Right lobe of liver (tissue), 6 donors: ENCODE measurements around the gene IGF2BP3. TPM values are rescaled to one million over a fixed set of nuclear protein-coding genes. Genes with fewer than 3 reads are reported as not detected.
A peak's percentile ranks its signal among the peaks of the same experiment; 100 is the strongest.

ENCODE experiments used
- ATAC-seq, 4 donors: fragments of 200-7000 bp; cut with Tn5 transposase; one replicate each; pipeline ENCODE4 v1.9.1; 2020; ENCODE audit warnings: mild to moderate bottlenecking in 4 of 4, moderate library complexity in 4 of 4
- DNase-seq, 3 donors: peaks; one replicate each; pipeline ENCODE4 v3.0.0-alpha.2; 2020
- H3K27ac ChIP-seq, 3 donors: fragments of 200-600 bp; one replicate each; pipeline ENCODE4 v1.8.0; 2022
- H3K27me3 ChIP-seq, 2 donors: fragments of 200-600 bp; one replicate each; pipeline ENCODE4 v1.8.0; 2022
- H3K36me3 ChIP-seq, 4 donors: fragments of 200-600 bp; sonication (generic) in 1 of 4; one replicate each; pipeline versions ENCODE4 v1.5.1 to v1.8.0; 2017 to 2022; ENCODE audit warnings: control low read depth in 1 of 4
- H3K4me1 ChIP-seq, 4 donors: fragments of 200-600 bp; sonication (generic) in 1 of 4; one replicate each; pipeline versions ENCODE4 v1.5.1 to v1.8.0; 2017 to 2022; ENCODE audit warnings: control low read depth in 1 of 4
- H3K4me3 ChIP-seq, 3 donors: fragments of 200-600 bp; one replicate each; pipeline ENCODE4 v1.8.0; 2022
- H3K9me3 ChIP-seq, 4 donors: fragments of 200-600 bp; sonication (generic) in 1 of 4; one replicate each; pipeline versions ENCODE4 v1.5.1 to v1.8.0; 2017 to 2022; ENCODE audit warnings: control low read depth in 1 of 4
- POLR2A ChIP-seq: fragments of 450-650 bp; IDR thresholded peaks from one replicate; pipeline ENCODE4 v1.6.1; 2017; ENCODE audit warnings: antibody characterized with exemption, mild to moderate bottlenecking
- WGBS: methylation state at CpG from one replicate; pipeline ENCODE4 v1.1.6; 2018; ENCODE audit warnings: low coverage, low lambda C conversion rate; ENCODE audit not compliant: insufficient coverage; ENCODE audit errors: missing lambda C conversion rate; 5-methylcytosine and 5-hydroxymethylcytosine counted together
- intact Hi-C, 2 donors: fragments of 100-400 bp; cut with DNase I; formaldehyde crosslinking; loops; one replicate each; pipeline versions ENCODE4 v1.11.2 to v1.14.1; 2022
- total RNA-seq, 6 experiments: library from RNA; depleted of rRNA in 2 of 6; stranded (reverse); fragments of >200 nt in 2 of 6; fragmentation: NEBNext Ultra II Directional in 3 of 6; extraction: Animal tissue kit (Norgen Biotek cat#: 25700) in 3 of 6; gene quantifications; one replicate each; pipeline versions ENCODE4 v1.1.0 to v1.2.4, GENCODE V29; 2016 to 2023
- TF ChIP-seq, protein P1 (sequence below), 4 donors: fragments of 200-600 bp in 3 of 4; fragments of 450-650 bp in 1 of 4; IDR thresholded peaks; one replicate each; pipeline versions ENCODE4 v1.5.1 to v1.8.0; 2016 to 2022; ENCODE audit warnings: antibody characterized with exemption in 4 of 4, mild to moderate bottlenecking in 2 of 4
- donor health status: DM: no; HTN: yes; CAD: no.
- donor health status: DM: no; HTN: no; CAD: no.
- donor health status: DM: no; HTN: no; CAD: no.
- donor health status: DM: no; HTN: yes; CAD: no.
- donor health status: DM: no; HTN: yes; CAD: no.

The IGF2BP3 gene
- total RNA-seq, 6 experiments from 2014 or later: 0.12 to 0.64 (median 0.19) TPM; not detected in 1

GRCh38 chr7:23422909-23423308 is 47.4 kb downstream of the IGF2BP3 start:
- Histone ChIP-seq H3K36me3 (no peaks in the 10 kb centered on the region), H3K27me3 (no peaks in the 10 kb centered on the region), H3K9me3 (no peaks in the 10 kb centered on the region), H3K27ac (no peak overlapping the region), H3K4me3 (no peak overlapping the region), H3K4me1 (no peaks in the 10 kb centered on the region)
- intact Hi-C loops: no loop called here
- TF ChIP-seq, protein P1, sequence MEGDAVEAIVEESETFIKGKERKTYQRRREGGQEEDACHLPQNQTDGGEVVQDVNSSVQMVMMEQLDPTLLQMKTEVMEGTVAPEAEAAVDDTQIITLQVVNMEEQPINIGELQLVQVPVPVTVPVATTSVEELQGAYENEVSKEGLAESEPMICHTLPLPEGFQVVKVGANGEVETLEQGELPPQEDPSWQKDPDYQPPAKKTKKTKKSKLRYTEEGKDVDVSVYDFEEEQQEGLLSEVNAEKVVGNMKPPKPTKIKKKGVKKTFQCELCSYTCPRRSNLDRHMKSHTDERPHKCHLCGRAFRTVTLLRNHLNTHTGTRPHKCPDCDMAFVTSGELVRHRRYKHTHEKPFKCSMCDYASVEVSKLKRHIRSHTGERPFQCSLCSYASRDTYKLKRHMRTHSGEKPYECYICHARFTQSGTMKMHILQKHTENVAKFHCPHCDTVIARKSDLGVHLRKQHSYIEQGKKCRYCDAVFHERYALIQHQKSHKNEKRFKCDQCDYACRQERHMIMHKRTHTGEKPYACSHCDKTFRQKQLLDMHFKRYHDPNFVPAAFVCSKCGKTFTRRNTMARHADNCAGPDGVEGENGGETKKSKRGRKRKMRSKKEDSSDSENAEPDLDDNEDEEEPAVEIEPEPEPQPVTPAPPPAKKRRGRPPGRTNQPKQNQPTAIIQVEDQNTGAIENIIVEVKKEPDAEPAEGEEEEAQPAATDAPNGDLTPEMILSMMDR (IDR thresholded peaks at IDR 0.05): no peak
- TF ChIP-seq POLR2A: no peak
- DNase-seq (no peak), ATAC-seq (peak in 1 of 4 donors; percentile 30)
- WGBS: 64% methylated on average over 10 of the region's 10 CpGs

DNA sequence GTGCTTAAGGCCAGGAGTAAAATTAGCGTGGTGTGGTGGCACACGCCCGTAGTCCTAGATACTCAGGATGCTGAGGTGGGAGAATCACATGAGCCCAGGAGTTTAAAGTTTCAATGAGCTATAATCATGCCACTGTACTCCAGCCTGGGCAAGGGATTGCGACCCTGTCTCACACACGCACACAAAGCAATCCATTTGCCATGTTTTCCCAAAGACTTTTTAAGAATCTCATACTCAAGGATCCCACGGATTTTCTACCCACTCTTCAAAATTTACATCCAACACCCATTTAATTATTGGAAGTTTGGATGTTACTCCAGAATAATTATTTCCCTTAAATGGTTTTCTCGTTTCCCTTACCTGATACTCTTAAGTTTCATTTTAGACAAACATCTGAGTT is 47.9 kb downstream of the IGF2BP3 start:
- Histone ChIP-seq H3K9me3 (no peaks in the 10 kb centered on the region), H3K36me3 (no peaks in the 10 kb centered on the region), H3K4me3 (no peak overlapping the region), H3K4me1 (no peaks in the 10 kb centered on the region), H3K27me3 (no peaks in the 10 kb centered on the region), H3K27ac (no peak overlapping the region)
- no peak for ATAC-seq
- intact Hi-C loops: no loop called here
- TF ChIP-seq, protein P1 (IDR thresholded peaks at IDR 0.05): no peak
- TF ChIP-seq POLR2A: no peak
- DNase-seq: no peak
- 68% methylated on average over 6 of the region's 7 CpGs for WGBS

DNA sequence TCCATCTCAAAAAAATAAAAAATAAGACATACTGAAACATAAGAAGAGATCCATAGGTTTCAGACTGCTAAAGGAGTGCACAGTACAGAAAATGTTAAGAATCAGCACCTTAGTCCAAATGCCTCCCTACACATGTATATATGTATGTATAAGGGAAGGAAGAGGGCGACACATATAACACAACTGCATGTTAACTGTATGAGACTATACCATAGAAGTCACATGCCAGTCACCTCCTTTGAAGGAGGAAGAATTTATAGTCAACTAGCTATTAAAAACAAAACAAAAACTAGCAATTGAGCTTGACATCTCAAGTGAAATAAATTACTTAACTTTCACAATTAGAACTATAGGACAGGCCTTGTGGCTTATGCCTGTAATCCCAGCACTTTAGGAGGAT is 50.4 kb downstream of the IGF2BP3 start:
- 67% methylated on average over 1 of the region's 1 CpG for WGBS

DNA sequence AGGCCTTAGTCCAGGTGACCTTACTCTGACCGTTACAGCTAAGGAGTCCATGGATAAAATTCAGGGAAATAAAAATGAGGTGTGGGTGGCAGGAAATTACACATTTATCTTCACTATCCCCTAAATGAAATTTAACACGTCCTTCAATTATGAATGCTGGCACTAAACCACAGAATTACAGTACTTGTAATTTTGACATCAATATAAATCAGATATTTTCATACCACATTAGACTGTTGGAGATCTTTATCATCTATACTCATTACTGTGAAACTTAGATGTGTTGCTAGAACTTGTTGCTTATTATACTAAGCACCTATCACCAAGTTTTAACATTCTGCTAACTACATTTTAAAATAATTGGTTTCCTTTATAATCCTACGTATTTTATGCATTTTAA is 51.1 kb downstream of the IGF2BP3 start:
- no peak for TF ChIP-seq POLR2A
- TF ChIP-seq, protein P1 (IDR thresholded peaks at IDR 0.05): no peak
- Histone ChIP-seq H3K4me3 (no peak overlapping the region), H3K4me1 (no peaks in the 10 kb centered on the region), H3K36me3 (no peaks in the 10 kb centered on the region), H3K9me3 (no peaks in the 10 kb centered on the region), H3K27me3 (no peaks in the 10 kb centered on the region), H3K27ac (no peak overlapping the region)
- 67% methylated on average over 3 of the region's 3 CpGs for WGBS
- ATAC-seq: no peak
- DNase-seq: no peak
- intact Hi-C loops: no loop called here

More for the DNA sequence above, 50.4 kb downstream of the IGF2BP3 start:
- DNase-seq (no peak), ATAC-seq (no peak)
- no peak for TF ChIP-seq POLR2A
- TF ChIP-seq, protein P1 (IDR thresholded peaks at IDR 0.05): no peak
- no peaks in the 10 kb centered on the region for H3K36me3 ChIP-seq
- no peaks in the 10 kb centered on the region for H3K4me1 ChIP-seq
- H3K4me3 ChIP-seq: no peak overlapping the region
- H3K27me3 ChIP-seq: no peaks in the 10 kb centered on the region
- no peaks in the 10 kb centered on the region for H3K9me3 ChIP-seq
- H3K27ac ChIP-seq: no peak overlapping the region
- intact Hi-C loops: no loop called here

GRCh38 chr7:23418046-23418445 is 52.2 kb downstream of the IGF2BP3 start:
- H3K4me3 ChIP-seq: no peak overlapping the region
- no peak for DNase-seq
- no peak overlapping the region for H3K27ac ChIP-seq
- no peaks in the 10 kb centered on the region for H3K4me1 ChIP-seq
- TF ChIP-seq, protein P1 (IDR thresholded peaks at IDR 0.05): no peak
- TF ChIP-seq POLR2A: no peak
- no peaks in the 10 kb centered on the region for H3K9me3 ChIP-seq
- no peaks in the 10 kb centered on the region for H3K27me3 ChIP-seq
- ATAC-seq: peak; percentile 32 to 91 (median 56)
- no peaks in the 10 kb centered on the region for H3K36me3 ChIP-seq
- intact Hi-C loops: no loop called here
